Liver (tissue), 9 donors: ENCODE measurements around the gene PDK4. TPM values are rescaled to one million over a fixed set of nuclear protein-coding genes. Genes with fewer than 3 reads are reported as not detected.

Experiments
- DNase-seq: peaks from one replicate; pipeline ENCODE4 v3.0.0-alpha.2; 2017; ENCODE audit warnings: low spot score
- H3K27ac ChIP-seq, 2 donors: one replicate each; pipeline ENCODE4 v1.7.0; 2013; ENCODE audit warnings: inconsistent platforms in 2 of 2, low read length in 2 of 2, control low read depth in 1 of 2, low read depth in 1 of 2, mild to moderate bottlenecking in 1 of 2
- H3K27me3 ChIP-seq, 4 donors: one replicate each; pipeline versions ENCODE4 v1.6.1 to v1.7.0; 2013; ENCODE audit warnings: low read length in 3 of 4, inconsistent platforms in 1 of 4, mild to moderate bottlenecking in 1 of 4, moderate library complexity in 1 of 4; ENCODE audit not compliant: control insufficient read depth in 4 of 4, insufficient read depth in 4 of 4
- H3K36me3 ChIP-seq, 4 donors: one replicate each; pipeline versions ENCODE4 v1.6.1 to v1.7.0; 2013; ENCODE audit warnings: low read length in 3 of 4, mild to moderate bottlenecking in 3 of 4, low read depth in 1 of 4, moderate library complexity in 1 of 4; ENCODE audit not compliant: control insufficient read depth in 4 of 4, insufficient read depth in 3 of 4
- H3K4me1 ChIP-seq, 4 donors: one replicate each; pipeline versions ENCODE4 v1.6.1 to v1.7.0; 2013; ENCODE audit warnings: low read length in 3 of 4, mild to moderate bottlenecking in 3 of 4, moderate library complexity in 1 of 4; ENCODE audit not compliant: control insufficient read depth in 4 of 4, insufficient read depth in 4 of 4
- H3K4me3 ChIP-seq, 3 donors: one replicate each; pipeline versions ENCODE4 v1.6.1 to v1.7.0; 2013; ENCODE audit warnings: low read length in 3 of 3, control low read depth in 1 of 3, low read depth in 1 of 3, mild to moderate bottlenecking in 1 of 3
- H3K9ac ChIP-seq, 2 donors: one replicate each; pipeline ENCODE4 v1.7.0; 2013; ENCODE audit warnings: low read length in 2 of 2, mild to moderate bottlenecking in 2 of 2, moderate library complexity in 2 of 2, control low read depth in 1 of 2, low read depth in 1 of 2
- H3K9me3 ChIP-seq, 4 donors: one replicate each; pipeline versions ENCODE4 v1.6.1 to v1.7.0; 2013; ENCODE audit warnings: low read length in 3 of 4; ENCODE audit not compliant: control insufficient read depth in 4 of 4
- EGR1 ChIP-seq, 2 donors: IDR thresholded peaks; 2 replicates each; pipeline ENCODE4 v1.6.1; 2016 to 2018; ENCODE audit warnings: antibody characterized with exemption in 2 of 2, low read depth in 2 of 2
- FOXA1 ChIP-seq: IDR thresholded peaks from 2 replicates; pipeline ENCODE4 v1.6.1; 2016; ENCODE audit warnings: antibody characterized with exemption
- FOXA2 ChIP-seq: IDR thresholded peaks from 2 replicates; pipeline ENCODE4 v1.6.1; 2016; ENCODE audit warnings: antibody characterized with exemption
- GABPA ChIP-seq, 2 donors: IDR thresholded peaks in 1 of 2; conservative IDR thresholded peaks in 1 of 2; 2 replicates each; pipeline ENCODE4 v1.6.1; 2016; ENCODE audit warnings: antibody characterized with exemption in 2 of 2, mild to moderate bottlenecking in 1 of 2, moderate library complexity in 1 of 2
- HNF4A ChIP-seq, 2 donors: conservative IDR thresholded peaks; 2 replicates each; pipeline ENCODE4 v1.6.1; 2016; ENCODE audit warnings: antibody characterized with exemption in 2 of 2, mild to moderate bottlenecking in 2 of 2
- HNF4G ChIP-seq: IDR thresholded peaks from 2 replicates; pipeline ENCODE4 v1.6.1; 2016; ENCODE audit warnings: antibody characterized with exemption
- JUND ChIP-seq, 2 donors: IDR thresholded peaks; 2 replicates each; pipeline ENCODE4 v1.6.1; 2016; ENCODE audit warnings: antibody characterized with exemption in 2 of 2
- NR2F2 ChIP-seq: IDR thresholded peaks from 2 replicates; pipeline ENCODE4 v1.6.1; 2016; ENCODE audit warnings: antibody characterized with exemption
- REST ChIP-seq: IDR thresholded peaks from 2 replicates; pipeline ENCODE4 v1.6.1; 2016; ENCODE audit warnings: antibody characterized with exemption, mild to moderate bottlenecking
- RXRA ChIP-seq, 2 donors: IDR thresholded peaks; 2 replicates each; pipeline ENCODE4 v1.6.1; 2017 to 2018; ENCODE audit warnings: antibody characterized with exemption in 2 of 2, mild to moderate bottlenecking in 1 of 2
- SP1 ChIP-seq: IDR thresholded peaks from 2 replicates; pipeline ENCODE4 v1.6.1; 2018; ENCODE audit warnings: antibody characterized with exemption, mild to moderate bottlenecking
- TAF1 ChIP-seq: conservative IDR thresholded peaks from 2 replicates; pipeline ENCODE4 v1.6.1; 2016; ENCODE audit warnings: antibody characterized with exemption, mild to moderate bottlenecking
- YY1 ChIP-seq: IDR thresholded peaks from 2 replicates; pipeline ENCODE4 v1.6.1; 2016; ENCODE audit warnings: antibody characterized with exemption, mild to moderate bottlenecking
- WGBS: extraction: QIAGEN DNeasy Blood & Tissue Kit; methylation state at CpG from one replicate; pipeline ENCODE4 v1.1.7; 2013; 5-methylcytosine and 5-hydroxymethylcytosine counted together
- polyA plus RNA-seq, 2 donors: library from polyadenylated mRNA; stranded (reverse) in 1 of 2; unstranded in 1 of 2; fragments of 200-250 nt in 1 of 2; fragments of >200 nt in 1 of 2; fragmentation: Nextera tagmentation in 1 of 2; extraction: Ambion mirVana in 1 of 2; gene quantifications; one replicate each; pipeline versions ENCODE4 v1.2.1 to v1.2.3, GENCODE V29; 2013 to 2015
- total RNA-seq, 2 donors: library from RNA; depleted of rRNA; stranded (reverse); fragments of >200 nt; gene quantifications; one replicate each; pipeline ENCODE4 v1.2.3, GENCODE V29; 2014
- TF ChIP-seq, protein P1 (sequence below): IDR thresholded peaks from 2 replicates; pipeline ENCODE4 v1.6.1; 2016; ENCODE audit warnings: antibody characterized with exemption
- TF ChIP-seq, protein P2 (sequence below): fragments of 150-350 bp; IDR thresholded peaks from 2 replicates; pipeline ENCODE4 v1.5.1; 2017; ENCODE audit warnings: improper control_type of control experiment, low read depth, low read length; ENCODE audit not compliant: missing input control
- TF ChIP-seq, protein P3 (sequence below): IDR thresholded peaks from 2 replicates; pipeline ENCODE4 v1.6.1; 2016; ENCODE audit warnings: antibody characterized with exemption
- donor health status: healthy.
- donor health status: healthy.
- donor health status: healthy.
- donor health status: healthy.
- donor health status: healthy.

Gene PDK4
- total and polyA plus RNA-seq, 4 donors: 6.3 to 116 (median 50.0) TPM

DNA sequence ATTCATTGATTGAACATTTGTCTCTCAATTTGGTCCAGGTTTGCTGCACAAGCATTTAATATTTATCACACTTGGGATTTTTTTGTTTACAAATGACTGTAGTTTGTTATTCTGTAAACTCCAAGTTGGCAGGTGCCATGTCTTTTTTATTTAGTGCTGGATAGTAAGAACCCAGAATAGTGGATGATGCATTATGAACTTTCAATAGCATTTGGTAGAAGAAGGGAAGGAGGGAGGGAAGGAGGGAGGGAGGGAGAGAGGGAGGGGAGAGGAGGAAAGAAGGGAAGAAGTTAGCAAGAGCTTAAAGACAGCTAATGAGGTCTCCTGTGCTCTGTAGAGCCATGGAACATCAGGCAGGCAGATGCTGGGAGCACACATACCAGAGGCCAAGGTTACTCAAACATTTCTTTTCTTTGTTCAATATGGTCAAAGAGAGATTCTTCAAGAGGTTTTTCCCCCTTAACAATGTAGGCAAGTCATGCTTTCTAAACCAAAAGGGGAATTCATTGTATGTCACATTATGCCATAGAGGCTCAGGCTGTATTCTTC, 25.8 kb upstream of the PDK4 start:
- no peaks in the 10 kb centered on the region for H3K36me3 ChIP-seq
- H3K27ac ChIP-seq: no peak overlapping the region
- no peaks in the 10 kb centered on the region for H3K9me3 ChIP-seq
- no peak for TF ChIP-seq JUND (IDR thresholded peaks at IDR 0.05)
- TF ChIP-seq, protein P1, sequence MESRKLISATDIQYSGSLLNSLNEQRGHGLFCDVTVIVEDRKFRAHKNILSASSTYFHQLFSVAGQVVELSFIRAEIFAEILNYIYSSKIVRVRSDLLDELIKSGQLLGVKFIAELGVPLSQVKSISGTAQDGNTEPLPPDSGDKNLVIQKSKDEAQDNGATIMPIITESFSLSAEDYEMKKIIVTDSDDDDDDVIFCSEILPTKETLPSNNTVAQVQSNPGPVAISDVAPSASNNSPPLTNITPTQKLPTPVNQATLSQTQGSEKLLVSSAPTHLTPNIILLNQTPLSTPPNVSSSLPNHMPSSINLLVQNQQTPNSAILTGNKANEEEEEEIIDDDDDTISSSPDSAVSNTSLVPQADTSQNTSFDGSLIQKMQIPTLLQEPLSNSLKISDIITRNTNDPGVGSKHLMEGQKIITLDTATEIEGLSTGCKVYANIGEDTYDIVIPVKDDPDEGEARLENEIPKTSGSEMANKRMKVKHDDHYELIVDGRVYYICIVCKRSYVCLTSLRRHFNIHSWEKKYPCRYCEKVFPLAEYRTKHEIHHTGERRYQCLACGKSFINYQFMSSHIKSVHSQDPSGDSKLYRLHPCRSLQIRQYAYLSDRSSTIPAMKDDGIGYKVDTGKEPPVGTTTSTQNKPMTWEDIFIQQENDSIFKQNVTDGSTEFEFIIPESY: no peak
- TF ChIP-seq FOXA2: no peak
- TF ChIP-seq YY1: no peak
- no peak for TF ChIP-seq TAF1
- no peak for TF ChIP-seq HNF4A (conservative IDR thresholded peaks at IDR 0.05)
- TF ChIP-seq, protein P2, sequence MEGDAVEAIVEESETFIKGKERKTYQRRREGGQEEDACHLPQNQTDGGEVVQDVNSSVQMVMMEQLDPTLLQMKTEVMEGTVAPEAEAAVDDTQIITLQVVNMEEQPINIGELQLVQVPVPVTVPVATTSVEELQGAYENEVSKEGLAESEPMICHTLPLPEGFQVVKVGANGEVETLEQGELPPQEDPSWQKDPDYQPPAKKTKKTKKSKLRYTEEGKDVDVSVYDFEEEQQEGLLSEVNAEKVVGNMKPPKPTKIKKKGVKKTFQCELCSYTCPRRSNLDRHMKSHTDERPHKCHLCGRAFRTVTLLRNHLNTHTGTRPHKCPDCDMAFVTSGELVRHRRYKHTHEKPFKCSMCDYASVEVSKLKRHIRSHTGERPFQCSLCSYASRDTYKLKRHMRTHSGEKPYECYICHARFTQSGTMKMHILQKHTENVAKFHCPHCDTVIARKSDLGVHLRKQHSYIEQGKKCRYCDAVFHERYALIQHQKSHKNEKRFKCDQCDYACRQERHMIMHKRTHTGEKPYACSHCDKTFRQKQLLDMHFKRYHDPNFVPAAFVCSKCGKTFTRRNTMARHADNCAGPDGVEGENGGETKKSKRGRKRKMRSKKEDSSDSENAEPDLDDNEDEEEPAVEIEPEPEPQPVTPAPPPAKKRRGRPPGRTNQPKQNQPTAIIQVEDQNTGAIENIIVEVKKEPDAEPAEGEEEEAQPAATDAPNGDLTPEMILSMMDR: no peak
- TF ChIP-seq, protein P3, sequence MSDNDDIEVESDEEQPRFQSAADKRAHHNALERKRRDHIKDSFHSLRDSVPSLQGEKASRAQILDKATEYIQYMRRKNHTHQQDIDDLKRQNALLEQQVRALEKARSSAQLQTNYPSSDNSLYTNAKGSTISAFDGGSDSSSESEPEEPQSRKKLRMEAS: no peak
- TF ChIP-seq NR2F2: no peak
- no peak for TF ChIP-seq GABPA (IDR thresholded peaks at IDR 0.05 in 1 of 2, conservative IDR thresholded peaks at IDR 0.05 in 1 of 2)
- TF ChIP-seq SP1: no peak
- TF ChIP-seq RXRA (IDR thresholded peaks at IDR 0.05): no peak
- no peak for TF ChIP-seq FOXA1
- no peak for TF ChIP-seq EGR1 (IDR thresholded peaks at IDR 0.05; ENCODE audit: low read depth in 2 of 2)
- no peak for TF ChIP-seq HNF4G
- DNase-seq: no peak
- H3K4me3 ChIP-seq: no peak overlapping the region
- H3K4me1 ChIP-seq: no peaks in the 10 kb centered on the region
- H3K27me3 ChIP-seq: no peaks in the 10 kb centered on the region
- no peak overlapping the region for H3K9ac ChIP-seq

GRCh38 chr7:95621404-95621803, 25.1 kb upstream of the PDK4 start:
- Histone ChIP-seq H3K27me3 (no peaks in the 10 kb centered on the region), H3K9ac (no peak overlapping the region), H3K4me3 (no peak overlapping the region), H3K36me3 (no peaks in the 10 kb centered on the region), H3K4me1 (no peaks in the 10 kb centered on the region), H3K9me3 (no peaks in the 10 kb centered on the region), H3K27ac (no peak overlapping the region)
- WGBS: 92% methylated on average over 1 of the region's 1 CpG
- TF ChIP-seq REST: no peak
- no peak for TF ChIP-seq HNF4A (conservative IDR thresholded peaks at IDR 0.05)
- TF ChIP-seq, protein P3: no peak
- TF ChIP-seq TAF1: no peak
- no peak for TF ChIP-seq FOXA2
- no peak for DNase-seq
